ENCODE data around the gene DDOST.
A peak's percentile ranks its signal among the peaks of the same experiment; 100 is the strongest.

DDOST gene

GRCh38 chr1:20698195-20698910 lies 37.2 kb upstream of the DDOST start:
- H3K4me1 Mint-ChIP-seq (ENCODE audit: low read depth): peaks cover 2% of the 10 kb centered on the region
- no peaks in the 10 kb centered on the region for H3K27me3 Mint-ChIP-seq
- no peak overlapping the region for H3K27ac Mint-ChIP-seq
- H3K4me3 Mint-ChIP-seq: peak overlapping the region; percentile 23
- H3K36me3 Mint-ChIP-seq: no peaks in the 10 kb centered on the region
- H3K9me3 Mint-ChIP-seq (ENCODE audit: low read depth): no peaks in the 10 kb centered on the region

GRCh38 chr1:20697563-20697962 lies 36.4 kb upstream of the DDOST start:
- no peak overlapping the region for H3K27ac Mint-ChIP-seq
- no peak overlapping the region for H3K4me3 Mint-ChIP-seq
- peaks cover 2% of the 10 kb centered on the region for H3K4me1 Mint-ChIP-seq (ENCODE audit: low read depth)
- no peaks in the 10 kb centered on the region for H3K9me3 Mint-ChIP-seq (ENCODE audit: low read depth)
- H3K36me3 Mint-ChIP-seq: no peaks in the 10 kb centered on the region
- H3K27me3 Mint-ChIP-seq: no peaks in the 10 kb centered on the region

GRCh38 chr1:20696397-20697333 lies 35.5 kb upstream of the DDOST start:
- peaks cover 2% of the 10 kb centered on the region for H3K4me1 Mint-ChIP-seq (ENCODE audit: low read depth)
- peak overlapping the region; percentile 87 for H3K4me3 Mint-ChIP-seq
- no peaks in the 10 kb centered on the region for H3K27me3 Mint-ChIP-seq
- H3K27ac Mint-ChIP-seq: no peak overlapping the region
- H3K36me3 Mint-ChIP-seq: no peaks in the 10 kb centered on the region
- H3K9me3 Mint-ChIP-seq (ENCODE audit: low read depth): no peaks in the 10 kb centered on the region

- Mint-ChIP-seq H3K4me3 (peak overlapping the region; percentile 87), H3K9me3 (ENCODE audit: low read depth) (no peaks in the 10 kb centered on the region), H3K36me3 (no peaks in the 10 kb centered on the region), H3K27me3 (no peaks in the 10 kb centered on the region), H3K4me1 (ENCODE audit: low read depth) (peaks cover 2% of the 10 kb centered on the region), H3K27ac (no peak overlapping the region)
These were observed 34.3 kb upstream of the DDOST start for GRCh38 chr1:20695515-20695914.

GRCh38 chr1:20693623-20694022 lies 32.5 kb upstream of the DDOST start:
- H3K36me3 Mint-ChIP-seq: no peaks in the 10 kb centered on the region
- no peak overlapping the region for H3K4me3 Mint-ChIP-seq
- peaks cover 2% of the 10 kb centered on the region for H3K4me1 Mint-ChIP-seq (ENCODE audit: low read depth)
- H3K27ac Mint-ChIP-seq: no peak overlapping the region
- no peaks in the 10 kb centered on the region for H3K9me3 Mint-ChIP-seq (ENCODE audit: low read depth)
- H3K27me3 Mint-ChIP-seq: no peaks in the 10 kb centered on the region

GRCh38 chr1:20691872-20692271 lies 30.7 kb upstream of the DDOST start:
- Mint-ChIP-seq H3K9me3 (ENCODE audit: low read depth) (no peaks in the 10 kb centered on the region), H3K36me3 (no peaks in the 10 kb centered on the region), H3K27ac (no peak overlapping the region), H3K4me3 (no peak overlapping the region), H3K27me3 (no peaks in the 10 kb centered on the region), H3K4me1 (ENCODE audit: low read depth) (peaks cover 2% of the 10 kb centered on the region)

- H3K27me3 Mint-ChIP-seq: no peaks in the 10 kb centered on the region
- no peaks in the 10 kb centered on the region for H3K36me3 Mint-ChIP-seq
- H3K4me3 Mint-ChIP-seq: no peak overlapping the region
- no peaks in the 10 kb centered on the region for H3K4me1 Mint-ChIP-seq (ENCODE audit: low read depth)
- no peak overlapping the region for H3K27ac Mint-ChIP-seq
- no peaks in the 10 kb centered on the region for H3K9me3 Mint-ChIP-seq (ENCODE audit: low read depth)
These were observed 28.5 kb upstream of the DDOST start for GRCh38 chr1:20689645-20690056.

- no peaks in the 10 kb centered on the region for H3K27me3 Mint-ChIP-seq
- H3K4me1 Mint-ChIP-seq (ENCODE audit: low read depth): no peaks in the 10 kb centered on the region
These were observed 25.9 kb upstream of the DDOST start for GRCh38 chr1:20686883-20687725.

GRCh38 chr1:20685741-20686140 lies 24.6 kb upstream of the DDOST start:
- no peak overlapping the region for H3K4me3 Mint-ChIP-seq
- no peaks in the 10 kb centered on the region for H3K9me3 Mint-ChIP-seq (ENCODE audit: low read depth)
- H3K27me3 Mint-ChIP-seq: no peaks in the 10 kb centered on the region
- no peak overlapping the region for H3K27ac Mint-ChIP-seq
- no peaks in the 10 kb centered on the region for H3K4me1 Mint-ChIP-seq (ENCODE audit: low read depth)
- H3K36me3 Mint-ChIP-seq: no peaks in the 10 kb centered on the region

More at GRCh38 chr1:20686883-20687725, 25.9 kb upstream of the DDOST start:
- Mint-ChIP-seq H3K27ac (no peak overlapping the region), H3K4me3 (no peak overlapping the region), H3K9me3 (ENCODE audit: low read depth) (no peaks in the 10 kb centered on the region), H3K36me3 (no peaks in the 10 kb centered on the region)

GRCh38 chr1:20685099-20685662 lies 24.0 kb upstream of the DDOST start:
- Mint-ChIP-seq H3K9me3 (ENCODE audit: low read depth) (no peaks in the 10 kb centered on the region), H3K4me1 (ENCODE audit: low read depth) (no peaks in the 10 kb centered on the region), H3K36me3 (no peaks in the 10 kb centered on the region), H3K27me3 (peaks cover 1% of the 10 kb centered on the region), H3K27ac (no peak overlapping the region), H3K4me3 (no peak overlapping the region)

GRCh38 chr1:20684651-20685050 lies 23.5 kb upstream of the DDOST start:
- no peaks in the 10 kb centered on the region for H3K36me3 Mint-ChIP-seq
- H3K9me3 Mint-ChIP-seq (ENCODE audit: low read depth): no peaks in the 10 kb centered on the region
- peaks cover 1% of the 10 kb centered on the region for H3K27me3 Mint-ChIP-seq
- H3K4me1 Mint-ChIP-seq (ENCODE audit: low read depth): no peaks in the 10 kb centered on the region
- no peak overlapping the region for H3K4me3 Mint-ChIP-seq
- no peak overlapping the region for H3K27ac Mint-ChIP-seq

- H3K36me3 Mint-ChIP-seq: no peaks in the 10 kb centered on the region
- no peak overlapping the region for H3K27ac Mint-ChIP-seq
- no peak overlapping the region for H3K4me3 Mint-ChIP-seq
- no peaks in the 10 kb centered on the region for H3K9me3 Mint-ChIP-seq (ENCODE audit: low read depth)
- H3K4me1 Mint-ChIP-seq (ENCODE audit: low read depth): no peaks in the 10 kb centered on the region
- H3K27me3 Mint-ChIP-seq: peaks cover 1% of the 10 kb centered on the region
These were observed 23.0 kb upstream of the DDOST start for GRCh38 chr1:20684050-20684620.

- H3K4me1 Mint-ChIP-seq (ENCODE audit: low read depth): peaks cover 4% of the 10 kb centered on the region
- H3K27me3 Mint-ChIP-seq: peaks cover 1% of the 10 kb centered on the region
- no peak overlapping the region for H3K4me3 Mint-ChIP-seq
These were observed 22.4 kb upstream of the DDOST start for GRCh38 chr1:20683614-20684013.

GRCh38 chr1:20682571-20683236 lies 21.5 kb upstream of the DDOST start:
- Mint-ChIP-seq H3K4me3 (no peak overlapping the region), H3K27me3 (peaks cover 2% of the 10 kb centered on the region), H3K4me1 (ENCODE audit: low read depth) (peaks cover 7% of the 10 kb centered on the region)

More at GRCh38 chr1:20683614-20684013, 22.4 kb upstream of the DDOST start:
- Mint-ChIP-seq H3K36me3 (no peaks in the 10 kb centered on the region), H3K9me3 (ENCODE audit: low read depth) (no peaks in the 10 kb centered on the region), H3K27ac (no peak overlapping the region)

More at GRCh38 chr1:20682571-20683236, 21.5 kb upstream of the DDOST start:
- Mint-ChIP-seq H3K27ac (no peak overlapping the region), H3K9me3 (ENCODE audit: low read depth) (no peaks in the 10 kb centered on the region), H3K36me3 (peaks cover 2% of the 10 kb centered on the region)

Measured in activated naive CD8-positive, alpha-beta T cell (primary cell).